Regular cardiac myocyte (primary cell): Measurements from ENCODE around the gene TSPEAR. TPM values are rescaled to one million over a fixed set of nuclear protein-coding genes. Genes with fewer than 3 reads are reported as not detected.

Experiments
- total RNA-seq: library from RNA; depleted of rRNA; stranded (reverse); fragments of >200 nt; gene quantifications from 2 replicates; pipeline ENCODE4 v1.2.3, GENCODE V29; 2014

TSPEAR gene
- total RNA-seq = not detected in 2 replicates

GRCh38 chr21:44711327-44712202, at the start of gene TSPEAR:
TSS of gene TSPEAR (minus strand) at chr21:44711572. CDS start at chr21:44711514, 58 bp downstream.

GRCh38 chr21:44697172-44697810, 14.1 kb downstream of the TSPEAR start, which contains the start of gene KRTAP10-12:
TSS of gene KRTAP10-12 (plus strand) at chr21:44697172. CDS start at chr21:44697202, 30 bp downstream.

DNA sequence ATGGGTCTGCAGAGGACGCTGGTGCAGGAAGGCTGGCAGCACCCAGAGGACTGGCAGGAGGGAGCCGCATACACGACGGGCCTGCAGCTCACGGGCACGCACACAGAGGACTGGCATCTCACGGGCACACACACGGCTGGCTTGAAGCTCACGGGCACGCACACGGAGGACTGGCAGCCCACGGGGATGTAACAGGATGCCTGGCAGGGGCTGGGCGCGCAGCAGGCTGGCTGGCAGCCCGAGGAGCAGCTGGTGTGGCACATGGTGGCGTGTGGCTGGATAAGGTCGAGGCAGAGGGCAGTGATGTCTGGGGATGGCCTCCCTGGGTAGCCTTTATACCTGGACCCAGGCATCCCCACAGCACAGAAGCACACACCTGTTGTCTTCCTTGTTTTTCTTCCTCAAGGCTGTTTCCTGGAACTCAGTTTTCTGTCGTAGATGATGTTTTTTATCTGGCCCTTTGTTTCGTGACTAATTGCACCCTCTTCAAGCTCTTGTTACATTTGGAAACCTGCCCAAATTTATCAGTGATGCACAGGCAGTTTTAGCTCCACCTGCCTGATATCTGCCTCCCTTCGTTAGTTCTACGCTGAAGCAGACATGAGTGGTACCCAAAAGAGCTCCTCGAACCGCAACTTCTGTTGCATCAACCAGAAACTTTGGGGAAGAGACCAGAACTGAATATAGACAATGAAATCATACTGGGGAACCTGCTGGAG, 29.4 kb downstream of the TSPEAR start, which contains the start of gene KRTAP12-1:
Gene KRTAP12-1, minus strand, starts transcription at position 303 of the 719 bp plus-strand sequence. Its CDS starts 40 bp downstream, at position 263.

DNA sequence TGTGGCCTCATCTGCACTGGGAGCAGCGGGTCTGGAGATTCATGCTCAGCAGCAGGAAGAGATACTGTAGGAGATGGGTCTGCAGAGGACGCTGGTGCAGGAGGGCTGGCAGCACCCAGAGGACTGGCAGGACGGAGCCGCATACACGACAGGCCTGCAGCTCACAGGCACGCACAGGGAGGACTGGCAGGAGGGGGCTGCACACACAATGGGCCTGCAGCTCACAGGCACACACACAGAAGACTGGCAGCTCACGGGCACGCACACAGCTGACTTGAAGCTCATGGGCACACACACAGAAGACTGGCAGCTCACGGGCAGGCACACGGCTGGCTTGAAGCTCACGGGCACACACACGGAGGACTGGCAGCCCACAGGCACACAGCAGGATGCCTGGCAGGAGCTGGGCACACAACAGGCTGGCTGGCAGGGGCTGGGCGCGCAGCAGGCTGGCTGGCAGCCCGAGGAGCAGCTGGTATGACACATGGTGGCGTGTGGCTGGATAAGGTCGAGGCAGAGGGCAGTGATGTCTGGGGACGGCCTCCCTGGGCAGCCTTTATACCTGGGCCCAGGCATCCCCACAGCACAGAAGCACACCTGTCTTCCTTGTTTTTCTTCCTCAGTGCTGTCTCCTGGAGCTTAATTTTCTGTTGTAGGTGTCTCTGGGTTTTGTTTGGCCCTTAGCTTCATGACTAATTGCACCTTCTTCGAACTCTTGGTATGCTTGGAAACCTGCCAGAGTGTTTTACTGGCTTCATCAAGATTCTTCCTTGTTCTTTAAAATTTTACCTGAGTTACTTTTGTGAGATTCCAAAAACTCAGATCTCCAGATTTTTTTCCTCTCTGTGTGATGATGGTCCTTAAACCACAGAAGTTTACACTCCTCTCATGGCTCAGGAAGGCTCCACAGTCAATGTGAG, 44.7 kb downstream of the TSPEAR start, which contains the start of gene KRTAP12-2:
Gene KRTAP12-2, minus strand, starts transcription at position 527 of the 920 bp plus-strand sequence. Its CDS starts 41 bp downstream, at position 486.

GRCh38 chr21:44657635-44658540, 53.5 kb downstream of the TSPEAR start, which contains the start of gene KRTAP12-3:
TSS of gene KRTAP12-3 (plus strand) at chr21:44657932. CDS start at chr21:44657980, 48 bp downstream.

GRCh38 chr21:44654576-44655175, 56.7 kb downstream of the TSPEAR start, which contains the start of gene KRTAP12-4:
TSS of gene KRTAP12-4 (minus strand) at chr21:44654659. CDS start at chr21:44654614, 45 bp downstream.

GRCh38 chr21:44646366-44647221, 64.8 kb downstream of the TSPEAR start, which contains the start of gene KRTAP10-11:
TSS of gene KRTAP10-11 (plus strand) at chr21:44646414. CDS start at chr21:44646459, 45 bp downstream.

DNA sequence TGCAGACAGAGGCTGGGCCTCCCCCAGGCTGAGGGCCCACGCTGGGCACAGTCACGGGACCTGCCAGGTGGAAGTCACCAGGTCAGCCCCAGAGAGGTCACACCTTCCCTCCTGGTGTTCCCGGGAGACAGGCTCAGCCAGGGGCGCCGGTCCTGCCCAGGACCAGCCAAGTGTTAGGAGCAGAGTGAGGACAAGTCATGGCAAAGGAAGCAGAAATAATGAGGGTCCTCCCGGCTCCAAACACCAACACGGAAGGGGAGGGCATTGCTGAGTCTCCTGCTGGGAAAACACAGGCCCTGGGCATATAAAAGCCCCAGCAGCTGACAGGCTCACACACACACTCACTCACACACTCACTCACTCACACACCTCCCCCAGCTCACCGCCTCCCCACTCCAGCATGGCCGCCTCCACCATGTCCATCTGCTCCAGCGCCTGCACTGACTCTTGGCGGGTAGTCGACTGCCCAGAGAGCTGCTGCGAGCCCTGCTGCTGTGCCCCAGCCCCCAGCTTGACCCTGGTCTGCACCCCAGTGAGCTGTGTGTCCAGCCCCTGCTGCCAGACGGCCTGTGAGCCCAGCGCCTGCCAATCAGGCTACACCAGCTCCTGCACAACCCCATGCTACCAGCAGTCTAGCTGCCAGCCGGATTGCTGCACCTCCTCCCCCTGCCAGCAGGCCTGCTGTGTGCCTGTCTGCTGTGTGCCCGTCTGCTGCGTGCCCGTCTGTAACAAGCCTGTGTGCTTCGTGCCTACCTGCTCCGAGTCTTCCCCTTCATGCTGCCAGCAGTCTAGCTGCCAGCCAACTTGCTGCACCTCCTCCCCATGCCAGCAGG, 74.1 kb downstream of the TSPEAR start, which contains the start of gene KRTAP10-10:
Gene KRTAP10-10, plus strand, starts transcription at position 339 of the 833 bp plus-strand sequence. Its CDS starts 62 bp downstream, at position 401.

DNA sequence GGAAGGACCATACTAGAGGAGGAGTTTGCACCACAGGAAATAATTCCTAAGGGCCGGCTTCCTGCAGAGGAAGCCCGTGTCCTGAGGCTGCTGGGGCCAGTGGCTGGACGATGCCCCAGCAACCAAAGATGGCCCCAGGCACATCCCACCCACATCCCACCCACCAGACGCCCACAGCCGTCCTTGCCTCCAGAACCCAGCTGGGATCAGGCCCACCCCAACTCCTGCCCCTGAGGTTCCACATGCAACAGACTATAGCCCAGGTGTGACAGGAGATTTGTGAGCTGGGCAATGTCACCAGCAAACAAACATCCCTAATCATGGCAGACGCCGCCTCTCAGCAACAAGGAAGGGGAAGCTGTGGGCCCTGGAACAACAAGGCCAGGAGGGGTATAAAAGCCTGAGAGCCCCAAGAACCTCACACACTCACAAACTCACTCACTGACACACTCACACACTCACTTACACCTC, 84.7 kb downstream of the TSPEAR start, which contains the start of gene KRTAP10-9:
Gene KRTAP10-9, plus strand, starts transcription at position 421 of the 471 bp plus-strand sequence. CDS start 79 bp downstream, outside the sequence.

GRCh38 chr21:44612029-44612486, 99.3 kb downstream of the TSPEAR start, which contains the start of gene KRTAP10-8:
TSS of gene KRTAP10-8 (plus strand) at chr21:44612079. CDS start at chr21:44612101, 22 bp downstream.

DNA sequence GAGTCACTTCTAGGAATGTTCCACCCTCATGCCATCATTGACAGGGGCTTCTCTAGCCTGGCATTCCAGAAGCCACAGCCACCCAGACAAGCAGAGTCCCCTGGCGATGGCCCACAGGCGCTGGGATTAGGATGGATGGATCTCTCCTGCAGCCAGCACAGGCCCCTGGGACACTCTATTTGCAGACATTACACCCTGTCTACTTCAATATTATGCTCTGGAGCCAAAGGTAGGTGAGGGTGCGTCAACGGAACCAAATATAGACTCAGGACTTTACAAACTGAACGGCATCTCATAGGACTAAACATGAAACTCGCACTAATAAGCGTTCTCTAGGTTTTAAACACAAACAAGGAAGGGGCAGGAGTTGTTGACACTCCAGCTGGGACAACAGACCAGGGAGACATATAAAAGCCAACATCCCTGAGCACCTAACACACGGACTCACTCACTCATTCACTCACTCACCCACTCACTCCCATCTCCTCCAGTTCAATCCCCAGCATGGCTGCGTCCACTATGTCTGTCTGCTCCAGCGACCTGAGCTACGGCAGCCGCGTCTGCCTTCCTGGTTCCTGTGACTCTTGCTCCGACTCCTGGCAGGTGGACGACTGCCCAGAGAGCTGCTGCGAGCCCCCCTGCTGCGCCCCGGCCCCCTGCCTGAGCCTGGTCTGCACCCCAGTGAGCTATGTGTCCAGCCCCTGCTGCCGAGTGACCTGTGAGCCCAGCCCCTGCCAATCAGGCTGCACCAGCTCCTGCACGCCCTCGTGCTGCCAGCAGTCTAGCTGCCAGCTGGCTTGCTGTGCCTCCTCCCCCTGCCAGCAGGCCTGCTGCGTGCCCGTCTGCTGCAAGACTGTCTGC, 111.0 kb downstream of the TSPEAR start, which contains the start of gene KRTAP10-7:
Gene KRTAP10-7, plus strand, starts transcription at position 480 of the 861 bp plus-strand sequence. Its CDS starts 25 bp downstream, at position 505.

DNA sequence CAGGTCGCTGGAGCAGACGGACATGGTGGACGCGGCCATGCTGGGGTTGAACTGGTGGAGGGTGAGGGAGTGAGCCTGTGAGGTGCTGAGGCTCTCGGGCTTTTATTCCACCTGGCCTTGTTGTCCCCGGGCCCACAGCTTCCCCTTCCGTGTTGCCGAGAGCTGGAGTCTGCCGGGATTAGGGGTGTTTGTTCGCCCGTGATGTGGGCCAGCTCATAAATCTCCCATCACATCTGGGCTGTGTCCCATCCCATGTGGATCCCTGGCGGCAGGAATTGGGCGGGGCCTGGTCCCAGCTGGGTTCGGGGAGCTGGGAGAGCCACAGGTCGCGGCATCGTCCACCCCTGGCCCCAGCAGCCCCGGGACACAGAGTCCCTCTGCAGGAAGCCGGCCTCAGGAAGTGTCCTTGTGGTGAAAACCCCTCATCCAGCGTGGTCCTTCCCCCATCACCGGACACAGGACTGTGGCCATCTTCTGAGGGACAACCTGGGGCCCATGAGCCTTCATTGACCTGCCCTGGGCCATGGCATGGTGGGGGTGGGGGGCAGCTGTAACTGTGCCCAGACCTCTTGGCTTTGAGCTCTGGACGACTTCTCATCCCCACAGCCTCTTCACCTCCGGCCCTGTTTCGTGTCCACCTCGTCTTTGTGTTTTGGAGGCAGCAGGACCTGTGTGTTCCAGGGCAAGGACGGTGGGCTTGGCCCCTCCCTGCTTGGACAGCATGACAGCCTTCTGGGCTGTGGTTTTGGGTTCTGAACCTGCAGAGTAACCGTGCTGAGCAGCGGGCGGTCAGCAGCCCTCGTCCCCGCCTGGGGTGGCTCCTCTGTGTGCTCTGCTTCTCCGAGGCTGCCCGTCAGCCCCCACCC, 118.7 kb downstream of the TSPEAR start, which contains the start of gene KRTAP10-6:
Gene KRTAP10-6, minus strand, starts transcription at position 60 of the 866 bp plus-strand sequence. Its CDS starts 21 bp downstream, at position 39.

DNA sequence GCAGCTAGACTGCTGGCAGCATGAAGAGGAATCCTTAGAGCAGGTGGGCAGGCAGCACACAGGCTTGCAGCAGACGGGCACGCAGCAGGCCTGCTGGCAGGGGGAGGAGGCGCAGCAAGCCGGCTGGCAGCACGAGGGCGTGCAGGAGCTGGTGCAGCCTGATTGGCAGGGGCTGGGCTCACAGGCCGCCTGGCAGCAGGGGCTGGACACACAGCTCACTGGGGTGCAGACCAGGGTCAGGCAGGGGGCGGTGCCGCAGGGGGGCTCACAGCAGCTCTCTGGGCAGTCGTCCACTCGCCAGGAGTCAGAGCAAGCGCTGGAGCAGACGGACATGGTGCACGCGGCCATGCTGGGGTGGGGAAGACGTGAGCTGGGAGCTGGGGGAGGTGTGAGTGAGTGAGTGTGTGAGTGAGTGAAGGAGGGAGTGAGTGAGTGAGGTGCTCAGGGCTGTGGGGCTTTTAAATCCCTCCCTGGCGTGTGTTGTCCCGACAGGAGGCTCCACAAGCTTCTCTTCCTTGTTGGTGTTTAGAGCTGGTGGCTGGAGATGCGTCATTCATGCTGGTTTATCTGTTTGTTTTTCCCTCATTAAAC, 131.0 kb downstream of the TSPEAR start, which contains the start of gene KRTAP10-5:
Gene KRTAP10-5, minus strand, starts transcription at position 374 of the 591 bp plus-strand sequence. Its CDS starts 26 bp downstream, at position 348.

